ENCODE measurements around the gene SLC35A1.

Gene SLC35A1

DNA sequence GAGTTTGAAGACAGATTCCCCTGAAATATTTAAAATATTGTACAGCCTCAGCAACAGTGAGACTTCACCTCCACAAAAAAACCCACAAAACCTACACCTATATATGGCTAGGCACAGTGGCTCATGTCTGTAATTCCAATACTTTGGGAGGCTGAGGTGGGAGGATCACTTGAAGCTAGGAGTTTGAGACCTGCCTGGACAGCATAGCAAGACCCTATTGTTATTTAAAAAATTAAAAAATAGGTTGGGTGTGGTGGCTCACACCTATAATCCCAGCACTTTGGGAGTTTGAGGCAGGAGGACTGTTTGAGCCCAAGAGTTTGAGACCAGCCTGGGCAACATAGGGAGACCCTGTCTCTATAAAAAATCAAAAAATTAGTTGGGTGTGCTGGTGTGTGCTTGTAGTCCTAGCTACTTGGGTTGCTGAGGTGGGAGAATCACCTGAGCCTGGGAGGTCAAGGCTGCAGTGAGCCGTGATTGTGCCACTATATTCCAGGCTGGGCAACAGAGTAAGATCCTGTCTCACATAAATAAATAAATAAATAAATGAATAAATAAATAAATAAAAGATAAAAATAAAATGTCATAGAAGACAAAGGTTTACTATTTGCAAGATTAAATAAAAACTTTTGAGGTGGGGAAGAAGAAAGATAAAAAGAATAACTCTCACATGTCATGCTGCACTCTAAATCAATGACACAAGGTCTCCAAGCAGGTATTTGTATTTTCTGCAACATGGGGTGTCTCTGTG is 65.9 kb downstream of the SLC35A1 start:
- Histone ChIP-seq H3K36me3 (peaks cover 16% of the 10 kb centered on the region), H3K9me3 (no peaks in the 10 kb centered on the region; the same call in 1 of the 2 replicates), H3K4me3 (ENCODE audit: low read depth, low read length) (no peak overlapping the region), H3K4me1 (no peaks in the 10 kb centered on the region), H3K27me3 (no peaks in the 10 kb centered on the region)
- DNase-seq, result no peak
- TF ChIP-seq, protein P1, sequence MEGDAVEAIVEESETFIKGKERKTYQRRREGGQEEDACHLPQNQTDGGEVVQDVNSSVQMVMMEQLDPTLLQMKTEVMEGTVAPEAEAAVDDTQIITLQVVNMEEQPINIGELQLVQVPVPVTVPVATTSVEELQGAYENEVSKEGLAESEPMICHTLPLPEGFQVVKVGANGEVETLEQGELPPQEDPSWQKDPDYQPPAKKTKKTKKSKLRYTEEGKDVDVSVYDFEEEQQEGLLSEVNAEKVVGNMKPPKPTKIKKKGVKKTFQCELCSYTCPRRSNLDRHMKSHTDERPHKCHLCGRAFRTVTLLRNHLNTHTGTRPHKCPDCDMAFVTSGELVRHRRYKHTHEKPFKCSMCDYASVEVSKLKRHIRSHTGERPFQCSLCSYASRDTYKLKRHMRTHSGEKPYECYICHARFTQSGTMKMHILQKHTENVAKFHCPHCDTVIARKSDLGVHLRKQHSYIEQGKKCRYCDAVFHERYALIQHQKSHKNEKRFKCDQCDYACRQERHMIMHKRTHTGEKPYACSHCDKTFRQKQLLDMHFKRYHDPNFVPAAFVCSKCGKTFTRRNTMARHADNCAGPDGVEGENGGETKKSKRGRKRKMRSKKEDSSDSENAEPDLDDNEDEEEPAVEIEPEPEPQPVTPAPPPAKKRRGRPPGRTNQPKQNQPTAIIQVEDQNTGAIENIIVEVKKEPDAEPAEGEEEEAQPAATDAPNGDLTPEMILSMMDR (IDR thresholded peaks at IDR 0.05; ENCODE audit: low read depth, low read length), result no peak

DNA sequence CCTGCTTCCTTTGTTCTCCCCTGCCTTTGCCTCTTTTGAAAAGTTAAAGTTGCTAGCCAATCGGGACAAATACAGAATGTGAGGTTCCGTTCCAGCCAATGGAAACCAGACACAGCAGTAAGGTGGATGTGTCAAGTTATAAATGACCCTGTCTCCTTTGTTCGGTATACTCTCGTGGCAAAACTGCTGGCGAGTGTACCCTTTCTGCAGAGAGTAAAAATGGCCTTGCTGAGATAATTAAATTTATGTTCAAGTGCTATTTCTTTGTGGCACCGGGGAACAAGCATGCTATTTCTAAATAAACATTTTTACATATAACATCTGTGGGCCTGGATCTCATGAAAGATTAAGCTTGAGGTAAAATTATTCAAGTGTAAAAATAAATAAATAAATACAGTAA is 66.8 kb downstream of the SLC35A1 start:
- no peak for DNase-seq
- Histone ChIP-seq H3K36me3 (peaks cover 14% of the 10 kb centered on the region), H3K4me1 (no peaks in the 10 kb centered on the region), H3K4me3 (ENCODE audit: low read depth, low read length) (no peak overlapping the region), H3K27me3 (no peaks in the 10 kb centered on the region), H3K9me3 (no peaks in the 10 kb centered on the region; the same call in 1 of the 2 replicates)
- TF ChIP-seq, protein P1 (IDR thresholded peaks at IDR 0.05; ENCODE audit: low read depth, low read length), result no peak

- TF ChIP-seq, protein P1 (IDR thresholded peaks at IDR 0.05; ENCODE audit: low read depth, low read length), result no peak
- Histone ChIP-seq H3K4me1 (no peaks in the 10 kb centered on the region), H3K4me3 (ENCODE audit: low read depth, low read length) (no peak overlapping the region), H3K9me3 (no peaks in the 10 kb centered on the region; the same call in 1 of the 2 replicates), H3K27me3 (no peaks in the 10 kb centered on the region), H3K36me3 (peaks cover 11% of the 10 kb centered on the region)
- no peak for DNase-seq
Measured at GRCh38 chr6:87540539-87540938, 67.8 kb downstream of the SLC35A1 start.

DNA sequence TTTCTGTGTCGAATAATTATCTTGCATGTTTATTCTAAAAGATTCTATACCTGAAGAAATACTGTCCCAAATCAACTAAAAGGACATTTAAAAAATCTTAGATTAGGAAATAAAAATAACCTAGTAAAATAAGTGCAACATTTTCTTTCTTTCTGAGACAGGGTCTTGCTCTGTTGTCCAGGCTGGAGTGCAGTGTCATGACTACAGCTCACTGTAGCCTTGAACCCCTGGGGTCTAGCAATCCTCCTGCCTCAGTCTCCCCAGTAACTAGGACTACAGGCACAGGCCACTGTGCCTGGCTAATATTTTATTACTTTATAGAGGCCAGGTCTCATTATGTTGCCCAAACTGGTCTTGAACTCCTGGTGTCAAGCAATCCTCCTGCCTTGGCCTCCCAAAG is 68.3 kb downstream of the SLC35A1 start:
- no peaks in the 10 kb centered on the region for H3K27me3 ChIP-seq
- no peaks in the 10 kb centered on the region; the same call in 1 of the 2 replicates for H3K9me3 ChIP-seq
- peaks cover 11% of the 10 kb centered on the region for H3K36me3 ChIP-seq
- H3K4me3 ChIP-seq (ENCODE audit: low read depth, low read length), result no peak overlapping the region
- DNase-seq, result no peak
- H3K4me1 ChIP-seq, result no peaks in the 10 kb centered on the region
- TF ChIP-seq, protein P1 (IDR thresholded peaks at IDR 0.05; ENCODE audit: low read depth, low read length), result no peak

- Histone ChIP-seq H3K36me3 (peaks cover 11% of the 10 kb centered on the region), H3K4me3 (ENCODE audit: low read depth, low read length) (no peak overlapping the region), H3K27me3 (no peaks in the 10 kb centered on the region), H3K4me1 (no peaks in the 10 kb centered on the region), H3K9me3 (no peaks in the 10 kb centered on the region; the same call in 1 of the 2 replicates)
- TF ChIP-seq, protein P1 (IDR thresholded peaks at IDR 0.05; ENCODE audit: low read depth, low read length), result no peak
- no peak for DNase-seq
Measured at GRCh38 chr6:87541744-87542143, 69.0 kb downstream of the SLC35A1 start.

Measured in BE2C (cell line).